ENCODE data around the gene EEF1G.

- no peak for TF ChIP-seq CTCF (IDR thresholded peaks at IDR 0.05; ENCODE audit: insufficient read depth, low read length, poor library complexity, severe bottlenecking)
- TF ChIP-seq EZH2phosphoT487 (conservative IDR thresholded peaks at IDR 0.05; ENCODE audit: low read length), result no peak
These were observed 1.3 kb downstream of the EEF1G start for GRCh38 chr11:62572431-62572830.

Measured in SU-DHL-6 (cell line).